CD4-positive, alpha-beta T cell (primary cell): ENCODE results near the gene PIERCE2. TPM values are rescaled to one million over a fixed set of nuclear protein-coding genes. Genes with fewer than 3 reads are reported as not detected.
A peak's percentile ranks its signal among the peaks of the same experiment; 100 is the strongest.

ENCODE experiments used
- ATAC-seq: fragments of 200-7000 bp; cut with Tn5 transposase; one replicate; pipeline ENCODE4 v1.10.0; 2022; ENCODE audit warnings: mild to moderate bottlenecking; ENCODE audit not compliant: poor library complexity
- CTCF ChIA-PET: fragments of 350-600 bp; sonication (Branson Sonifier 250); formaldehyde crosslinking; loops from one replicate; lab custom pipeline; 2021; ENCODE audit warnings: antibody characterized with exemption, inconsistent platforms; lab: Charles Lee
- POLR2A ChIA-PET: fragments of 350-600 bp; sonication (Branson Sonifier 250); formaldehyde crosslinking; loops from one replicate; lab custom pipeline; 2021; ENCODE audit warnings: antibody characterized with exemption, inconsistent platforms; lab: Charles Lee
- DNase-seq, 14 experiments: peaks; one replicate each; pipeline ENCODE4 v3.0.0-alpha.2; 2013 to 2020; ENCODE audit warnings: mixed read lengths in 2 of 14
- H3K27ac ChIP-seq, 2 donors: one replicate each; pipeline versions ENCODE4 v1.5.1 to v1.7.0; 2013; ENCODE audit warnings: low read length in 2 of 2, low read depth in 1 of 2, mild to moderate bottlenecking in 1 of 2
- H3K27me3 ChIP-seq, 2 experiments: 1 replicate in 1 of 2; 2 replicates in 1 of 2; pipeline versions ENCODE4 v1.6.1 to v1.7.0; 2013; ENCODE audit warnings: low read length in 2 of 2, control low read depth in 1 of 2, mild to moderate bottlenecking in 1 of 2, moderate library complexity in 1 of 2; ENCODE audit not compliant: insufficient read depth in 2 of 2, control insufficient read depth in 1 of 2
- H3K36me3 ChIP-seq: one replicate; pipeline ENCODE4 v1.6.1; 2013; ENCODE audit warnings: low read length, control low read depth; ENCODE audit not compliant: insufficient read depth
- H3K4me1 ChIP-seq: one replicate; pipeline ENCODE4 v1.6.1; 2013; ENCODE audit warnings: low read length, control low read depth; ENCODE audit not compliant: insufficient read depth
- H3K4me3 ChIP-seq: one replicate; pipeline ENCODE4 v1.5.1; 2013; ENCODE audit warnings: mild to moderate bottlenecking, low read length, moderate library complexity
- H3K9me3 ChIP-seq, 2 experiments: 1 replicate in 1 of 2; 2 replicates in 1 of 2; pipeline versions ENCODE4 v1.6.1 to v1.7.0; 2013; ENCODE audit warnings: low read length in 2 of 2, mild to moderate bottlenecking in 2 of 2, control low read depth in 1 of 2, moderate library complexity in 1 of 2; ENCODE audit not compliant: control insufficient read depth in 1 of 2, insufficient read depth in 1 of 2
- H3K27ac Mint-ChIP-seq: one replicate; pipeline ENCODE4 v1.8.0; 2020; ENCODE audit warnings: mixed read lengths
- H3K27me3 Mint-ChIP-seq: one replicate; pipeline ENCODE4 v1.8.0; 2021; ENCODE audit warnings: mixed read lengths
- H3K36me3 Mint-ChIP-seq: one replicate; pipeline ENCODE4 v1.8.0; 2021; ENCODE audit warnings: low read depth, mixed read lengths
- H3K4me1 Mint-ChIP-seq: one replicate; pipeline ENCODE4 v1.8.0; 2021; ENCODE audit warnings: low read depth, mixed read lengths
- H3K4me3 Mint-ChIP-seq: one replicate; pipeline ENCODE4 v1.8.0; 2020; ENCODE audit warnings: mild to moderate bottlenecking, mixed read lengths
- H3K9me3 Mint-ChIP-seq: one replicate; pipeline ENCODE4 v1.8.0; 2020; ENCODE audit warnings: mixed read lengths
- CTCF ChIP-seq: fragments of 200-600 bp; IDR thresholded peaks from one replicate; pipeline ENCODE4 v1.8.0; 2022; ENCODE audit warnings: antibody characterized with exemption, mild to moderate bottlenecking
- intact Hi-C, 2 experiments: fragments of 100-400 bp; cut with DNase I in 1 of 2; cut with micrococcal nuclease in 1 of 2; formaldehyde crosslinking; loops; one replicate each; pipeline versions ENCODE4 v1.15.1 to v1.9.0; 2023 to 2025; cut with DNase I, micrococcal nuclease
- total RNA-seq, 174 experiments: library from RNA in 2 of 174; stranded (reverse) in 2 of 174; gene quantifications; one replicate each; pipeline ENCODE4 v1.2.3 and lab custom pipeline; 2021 to 2026

PIERCE2 gene
- total RNA-seq, 2 experiments from 2014 or later: not detected

DNA sequence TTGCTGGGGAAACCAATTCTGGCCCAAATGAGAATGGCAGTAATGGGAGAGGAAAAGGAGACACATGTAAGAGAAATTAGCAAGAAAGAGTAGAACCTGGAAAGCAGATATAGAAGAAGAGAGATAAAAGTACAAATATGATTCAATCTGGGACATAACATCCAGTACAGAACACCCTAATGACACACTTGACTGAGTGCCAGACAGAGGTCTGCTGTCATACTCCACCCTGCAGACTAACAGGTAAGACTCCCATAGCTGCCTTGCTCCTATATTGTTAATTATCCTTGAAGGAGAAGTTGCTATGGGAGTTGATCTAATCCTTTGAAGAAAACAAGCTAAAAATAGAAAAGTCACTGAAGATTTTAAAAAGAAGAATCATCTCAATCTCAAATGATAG, 21.3 kb upstream of the PIERCE2 start:
- DNase-seq: no peak
- intact Hi-C loops: no loop called here
- no peak for TF ChIP-seq CTCF
- Histone ChIP-seq H3K4me1 (no peaks in the 10 kb centered on the region), H3K9me3 (no peaks in the 10 kb centered on the region), H3K4me3 (no peak overlapping the region), H3K36me3 (peaks cover 36% of the 10 kb centered on the region), H3K27ac (no peak overlapping the region), H3K27me3 (no peaks in the 10 kb centered on the region)
- Mint-ChIP-seq H3K4me1 (peaks cover 5% of the 10 kb centered on the region), H3K27ac (no peak overlapping the region), H3K36me3 (peaks cover 69% of the 10 kb centered on the region), H3K4me3 (no peak overlapping the region), H3K27me3 (no peaks in the 10 kb centered on the region), H3K9me3 (no peaks in the 10 kb centered on the region)
- CTCF ChIA-PET: no interaction called here
- no peak for ATAC-seq
- POLR2A ChIA-PET: no interaction called here

GRCh38 chr15:55389264-55389607, 19.1 kb upstream of the PIERCE2 start:
- Mint-ChIP-seq H3K36me3 (peaks cover 49% of the 10 kb centered on the region), H3K4me3 (no peak overlapping the region), H3K27ac (no peak overlapping the region), H3K9me3 (no peaks in the 10 kb centered on the region), H3K4me1 (peaks cover 14% of the 10 kb centered on the region), H3K27me3 (no peaks in the 10 kb centered on the region)
- no peak overlapping the region for H3K4me3 ChIP-seq
- no peak for TF ChIP-seq CTCF
- no peaks in the 10 kb centered on the region for H3K9me3 ChIP-seq
- no peaks in the 10 kb centered on the region for H3K4me1 ChIP-seq
- ATAC-seq (no peak), DNase-seq (no peak)
- POLR2A ChIA-PET: no interaction called here
- intact Hi-C loops: no loop called here
- CTCF ChIA-PET: interaction anchor here (1.4 kb wide), 1 partner anchor 19 kb away, joined by 3 read pairs; the partner anchor contains the start of genes CCPG1 and PIERCE2
- H3K36me3 ChIP-seq: peaks cover 21% of the 10 kb centered on the region
- H3K27ac ChIP-seq: no peak overlapping the region
- no peaks in the 10 kb centered on the region for H3K27me3 ChIP-seq

GRCh38 chr15:55394694-55395093, 13.6 kb upstream of the PIERCE2 start:
- no peak overlapping the region for H3K4me3 Mint-ChIP-seq
- no peak for TF ChIP-seq CTCF
- ATAC-seq (no peak), DNase-seq (peak in 1 of 14 experiments; percentile 7)
- no peak overlapping the region for H3K27ac Mint-ChIP-seq
- Histone ChIP-seq H3K4me1 (no peaks in the 10 kb centered on the region), H3K9me3 (no peaks in the 10 kb centered on the region), H3K27ac (no peak overlapping the region), H3K4me3 (no peak overlapping the region), H3K36me3 (peaks cover 3% of the 10 kb centered on the region), H3K27me3 (no peaks in the 10 kb centered on the region)
- ChIA-PET CTCF (interaction anchor here (3.4 kb wide), 1 partner anchor 13 kb away, joined by 15 read pairs; the partner anchor contains the start of genes CCPG1 and PIERCE2), POLR2A (interaction anchor here (1.0 kb wide), 1 partner anchor 14 kb away, joined by 3 read pairs; the partner anchor contains the start of genes CCPG1 and PIERCE2)
- intact Hi-C loops: no loop called here
- peaks cover 42% of the 10 kb centered on the region for H3K4me1 Mint-ChIP-seq
- peaks cover 5% of the 10 kb centered on the region for H3K9me3 Mint-ChIP-seq
- H3K36me3 Mint-ChIP-seq: peaks cover 42% of the 10 kb centered on the region
- no peaks in the 10 kb centered on the region for H3K27me3 Mint-ChIP-seq
